Measurements from ENCODE around the gene MAP3K5. TPM values are rescaled to one million over a fixed set of nuclear protein-coding genes. Genes with fewer than 3 reads are reported as not detected.

MAP3K5 gene
- polyA plus RNA-seq, 3 donors: 9.6 to 12.0 (median 11.1) TPM

- Histone ChIP-seq H3K4me1 (ENCODE audit: control insufficient read depth in 1 of 2, insufficient read depth in 2 of 2, low read length in 2 of 2) (peaks cover 21 to 22% of the 10 kb centered on the region in 2 donors), H3K79me2 (ENCODE audit: insufficient read depth, low read length) (no peaks in the 10 kb centered on the region), H3K9me3 (replicated peaks in 1 of 2; ENCODE audit: control insufficient read depth in 1 of 2, insufficient read depth in 1 of 2, low read length in 2 of 2) (no peaks in the 10 kb centered on the region), H3K36me3 (replicated peaks in 1 of 2; ENCODE audit: control insufficient read depth in 1 of 2, insufficient read depth in 2 of 2, low read length in 2 of 2) (peaks cover 57 to 80% of the 10 kb centered on the region in 2 donors), H4K20me1 (ENCODE audit: insufficient read depth, low read length) (peaks cover 18% of the 10 kb centered on the region), H2AFZ (ENCODE audit: insufficient read depth, low read depth, low read length, poor library complexity, severe bottlenecking) (no peak overlapping the region), H3K27ac (ENCODE audit: low read depth in 1 of 2, low read length in 2 of 2) (no peak overlapping the region), H3K9ac (ENCODE audit: insufficient read depth, low read length, poor library complexity, severe bottlenecking) (no peak overlapping the region), H3K4me3 (replicated peaks in 1 of 3; ENCODE audit: low read depth in 2 of 3, low read length in 3 of 3) (no peak overlapping the region), H3K4me2 (replicated peaks; ENCODE audit: extremely low read depth, low read length, poor library complexity, severe bottlenecking) (no peak overlapping the region), H3K27me3 (ENCODE audit: control insufficient read depth in 2 of 2, insufficient read depth in 2 of 2, low read length in 2 of 2) (no peaks in the 10 kb centered on the region)
- Mint-ChIP-seq H3K4me1 (peaks cover 22% of the 10 kb centered on the region), H3K36me3 (peaks cover 79 to 82% of the 10 kb centered on the region in 2 donors), H3K27ac (peak overlapping the region in 2 of 7 donors; percentile 21 to 48), H3K4me3 (no peak overlapping the region), H3K27me3 (ENCODE audit: low read depth in 3 of 3) (no peaks in the 10 kb centered on the region), H3K9me3 (peaks cover 0 to 3% (median 0%) of the 10 kb centered on the region in 7 donors)
- no peak for TF ChIP-seq CTCF (IDR thresholded peaks at IDR 0.05)
- intact Hi-C loops (cut with micrococcal nuclease): no loop called here
- 100% methylated on average over 1 of the region's 3 CpGs for WGBS (ENCODE audit: insufficient coverage)
- DNase-seq: no peak
Measured at GRCh38 chr6:136598048-136598447, 194.2 kb downstream of the MAP3K5 start.

GRCh38 chr6:136594671-136595070 lies 197.6 kb downstream of the MAP3K5 start:
- DNase-seq: no peak
- Histone ChIP-seq H3K4me1 (ENCODE audit: control insufficient read depth in 1 of 2, insufficient read depth in 2 of 2, low read length in 2 of 2) (peaks cover 23 to 26% of the 10 kb centered on the region in 2 donors), H3K4me2 (replicated peaks; ENCODE audit: extremely low read depth, low read length, poor library complexity, severe bottlenecking) (peak overlapping the region; percentile 60), H3K27ac (ENCODE audit: low read depth in 1 of 2, low read length in 2 of 2) (peak overlapping the region in 1 of 2 donors; percentile 87), H4K20me1 (ENCODE audit: insufficient read depth, low read length) (peaks cover 27% of the 10 kb centered on the region), H3K36me3 (replicated peaks in 1 of 2; ENCODE audit: control insufficient read depth in 1 of 2, insufficient read depth in 2 of 2, low read length in 2 of 2) (peaks cover 59 to 83% of the 10 kb centered on the region in 2 donors), H3K79me2 (ENCODE audit: insufficient read depth, low read length) (no peaks in the 10 kb centered on the region), H3K9me3 (replicated peaks in 1 of 2; ENCODE audit: control insufficient read depth in 1 of 2, insufficient read depth in 1 of 2, low read length in 2 of 2) (no peaks in the 10 kb centered on the region), H2AFZ (ENCODE audit: insufficient read depth, low read depth, low read length, poor library complexity, severe bottlenecking) (peak overlapping the region; percentile 46), H3K27me3 (ENCODE audit: control insufficient read depth in 2 of 2, insufficient read depth in 2 of 2, low read length in 2 of 2) (no peaks in the 10 kb centered on the region), H3K9ac (ENCODE audit: insufficient read depth, low read length, poor library complexity, severe bottlenecking) (no peak overlapping the region), H3K4me3 (replicated peaks in 1 of 3; ENCODE audit: low read depth in 2 of 3, low read length in 3 of 3) (peak overlapping the region in 1 of 3 experiments; percentile 45)
- no peak overlapping the region for H3K4me3 Mint-ChIP-seq
- H3K27ac Mint-ChIP-seq: peak overlapping the region; percentile 90 to 96 (median 94)
- intact Hi-C loops (cut with micrococcal nuclease): loop anchor here in 1 of 2 donors (5.0 kb wide), 1 partner anchor 198 kb away; the partner anchor contains the start of gene MAP3K5
- TF ChIP-seq CTCF (IDR thresholded peaks at IDR 0.05): no peak
- H3K4me1 Mint-ChIP-seq: peaks cover 24% of the 10 kb centered on the region
- 100% methylated on average over 5 of the region's 8 CpGs for WGBS (ENCODE audit: insufficient coverage)
- peaks cover 0 to 6% (median 0%) of the 10 kb centered on the region in 7 donors for H3K9me3 Mint-ChIP-seq
- H3K27me3 Mint-ChIP-seq (ENCODE audit: low read depth in 3 of 3): no peaks in the 10 kb centered on the region
- peaks cover 84 to 85% of the 10 kb centered on the region in 2 donors for H3K36me3 Mint-ChIP-seq

Data from CD14-positive monocyte (primary cell).